Activated B cell treated with CpG ODN at 0.5 μM for 24 hours (primary cell): ENCODE data around the gene NT5C3B. TPM values are rescaled to one million over a fixed set of nuclear protein-coding genes. Genes with fewer than 3 reads are reported as not detected.

Source experiments
- ATAC-seq: fragments of 200-7000 bp; cut with Tn5 transposase; one replicate; pipeline ENCODE4 v1.10.0; 2021; ENCODE audit warnings: low read depth, mild to moderate bottlenecking, moderate library complexity
- CTCF ChIA-PET: fragments of 350-600 bp; sonication (Branson Sonifier 250); formaldehyde crosslinking; loops from one replicate; lab custom pipeline; 2021; ENCODE audit warnings: antibody characterized with exemption; lab: Charles Lee
- POLR2A ChIA-PET: fragments of 350-600 bp; sonication (Branson Sonifier 250); formaldehyde crosslinking; loops from one replicate; lab custom pipeline; 2021; ENCODE audit warnings: antibody characterized with exemption; lab: Charles Lee
- DNase-seq: peaks from one replicate; pipeline ENCODE4 v3.0.0; 2022
- H3K27ac Mint-ChIP-seq: one replicate; pipeline ENCODE4 v1.8.0; 2020; ENCODE audit warnings: mixed read lengths
- H3K27me3 Mint-ChIP-seq: one replicate; pipeline ENCODE4 v1.8.0; 2021; ENCODE audit warnings: mixed read lengths
- H3K36me3 Mint-ChIP-seq: one replicate; pipeline ENCODE4 v1.8.0; 2021; ENCODE audit warnings: low read depth, mixed read lengths
- H3K4me1 Mint-ChIP-seq: one replicate; pipeline ENCODE4 v1.8.0; 2021; ENCODE audit warnings: mixed read lengths
- H3K4me3 Mint-ChIP-seq: one replicate; pipeline ENCODE4 v1.8.0; 2020; ENCODE audit warnings: mild to moderate bottlenecking, mixed read lengths
- H3K9me3 Mint-ChIP-seq: one replicate; pipeline ENCODE4 v1.8.0; 2020; ENCODE audit warnings: mixed read lengths
- intact Hi-C: fragments of 100-400 bp; cut with micrococcal nuclease; formaldehyde crosslinking; loops from one replicate; pipeline ENCODE4 v1.15.1; 2024
- total RNA-seq: library from RNA; stranded (reverse); gene quantifications from 2 replicates; pipeline ENCODE4 v1.2.3, GENCODE V29; 2022
- TF ChIP-seq, protein P1 (sequence below): fragments of 200-600 bp; IDR thresholded peaks from one replicate; pipeline ENCODE4 v1.8.0; 2022; ENCODE audit warnings: antibody characterized with exemption, mild to moderate bottlenecking

NT5C3B gene
- total RNA-seq, 1 donor from 2014 or later = 38.7 TPM

GRCh38 chr17:41784207-41784744 is 51.8 kb downstream of the NT5C3B start:
- DNase-seq (no peak), ATAC-seq (no peak)
- Mint-ChIP-seq H3K27me3 (no peaks in the 10 kb centered on the region), H3K4me3 (peak overlapping the region; percentile 56), H3K36me3 (no peaks in the 10 kb centered on the region), H3K9me3 (no peaks in the 10 kb centered on the region), H3K27ac (peak overlapping the region; percentile 50), H3K4me1 (peaks cover 61% of the 10 kb centered on the region)
- TF ChIP-seq, protein P1, sequence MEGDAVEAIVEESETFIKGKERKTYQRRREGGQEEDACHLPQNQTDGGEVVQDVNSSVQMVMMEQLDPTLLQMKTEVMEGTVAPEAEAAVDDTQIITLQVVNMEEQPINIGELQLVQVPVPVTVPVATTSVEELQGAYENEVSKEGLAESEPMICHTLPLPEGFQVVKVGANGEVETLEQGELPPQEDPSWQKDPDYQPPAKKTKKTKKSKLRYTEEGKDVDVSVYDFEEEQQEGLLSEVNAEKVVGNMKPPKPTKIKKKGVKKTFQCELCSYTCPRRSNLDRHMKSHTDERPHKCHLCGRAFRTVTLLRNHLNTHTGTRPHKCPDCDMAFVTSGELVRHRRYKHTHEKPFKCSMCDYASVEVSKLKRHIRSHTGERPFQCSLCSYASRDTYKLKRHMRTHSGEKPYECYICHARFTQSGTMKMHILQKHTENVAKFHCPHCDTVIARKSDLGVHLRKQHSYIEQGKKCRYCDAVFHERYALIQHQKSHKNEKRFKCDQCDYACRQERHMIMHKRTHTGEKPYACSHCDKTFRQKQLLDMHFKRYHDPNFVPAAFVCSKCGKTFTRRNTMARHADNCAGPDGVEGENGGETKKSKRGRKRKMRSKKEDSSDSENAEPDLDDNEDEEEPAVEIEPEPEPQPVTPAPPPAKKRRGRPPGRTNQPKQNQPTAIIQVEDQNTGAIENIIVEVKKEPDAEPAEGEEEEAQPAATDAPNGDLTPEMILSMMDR = no peak
- CTCF ChIA-PET = interaction anchor here (3.1 kb wide), 1 partner anchor 17 kb away, joined by 17 read pairs; no protein-coding TSS in a partner anchor
- intact Hi-C loops = loop anchor here (10.0 kb wide), 1 partner anchor 601 kb away; the partner anchor contains the start of gene STAT3
- POLR2A ChIA-PET = interaction anchor here (0.6 to 1.4 kb wide), 5 partner anchors 21 to 1219 kb away, joined by 3 to 4 read pairs (median 4); partner anchors contain the start of genes CCR7, EIF1 and P3H4

- CTCF ChIA-PET = no interaction called here
- H3K27me3 Mint-ChIP-seq = no peaks in the 10 kb centered on the region
- ATAC-seq (no peak), DNase-seq (no peak)
- no peak overlapping the region for H3K4me3 Mint-ChIP-seq
- H3K36me3 Mint-ChIP-seq = no peaks in the 10 kb centered on the region
- POLR2A ChIA-PET = interaction anchor here (1.1 kb wide), 1 partner anchor 8 kb away, joined by 3 read pairs; no protein-coding TSS in a partner anchor
- H3K4me1 Mint-ChIP-seq = peaks cover 58% of the 10 kb centered on the region
- H3K9me3 Mint-ChIP-seq = no peaks in the 10 kb centered on the region
- intact Hi-C loops = loop anchor here (10.0 kb wide), 1 partner anchor 603 kb away; the partner anchor contains the start of gene STAT3
- peak overlapping the region; percentile 46 for H3K27ac Mint-ChIP-seq
- TF ChIP-seq, protein P1 = no peak
Observed at GRCh38 chr17:41782142-41782541, 53.9 kb downstream of the NT5C3B start.

GRCh38 chr17:41781404-41782110 is 54.5 kb downstream of the NT5C3B start:
- no peaks in the 10 kb centered on the region for H3K27me3 Mint-ChIP-seq
- ATAC-seq (no peak), DNase-seq (no peak)
- ChIA-PET CTCF (no interaction called here), POLR2A (interaction anchor here (0.7 to 1.1 kb wide), 2 partner anchors 8 to 50 kb away, joined by 3 to 6 read pairs; no protein-coding TSS in a partner anchor)
- TF ChIP-seq, protein P1 = no peak
- no peaks in the 10 kb centered on the region for H3K9me3 Mint-ChIP-seq
- intact Hi-C loops = loop anchor here (10.0 kb wide), 1 partner anchor 603 kb away; the partner anchor contains the start of gene STAT3
- no peak overlapping the region for H3K4me3 Mint-ChIP-seq
- peak overlapping the region; percentile 46 for H3K27ac Mint-ChIP-seq
- H3K36me3 Mint-ChIP-seq = no peaks in the 10 kb centered on the region
- peaks cover 53% of the 10 kb centered on the region for H3K4me1 Mint-ChIP-seq

- TF ChIP-seq, protein P1 = no peak
- peaks cover 49% of the 10 kb centered on the region for H3K4me1 Mint-ChIP-seq
- no peak for DNase-seq
- no peaks in the 10 kb centered on the region for H3K27me3 Mint-ChIP-seq
- H3K4me3 Mint-ChIP-seq = no peak overlapping the region
- H3K27ac Mint-ChIP-seq = no peak overlapping the region
- ChIA-PET CTCF (no interaction called here), POLR2A (interaction anchor here (1.3 kb wide), 1 partner anchor 8 kb away, joined by 4 read pairs; no protein-coding TSS in a partner anchor)
- H3K36me3 Mint-ChIP-seq = peaks cover 8% of the 10 kb centered on the region
- ATAC-seq = no peak
- no peaks in the 10 kb centered on the region for H3K9me3 Mint-ChIP-seq
- intact Hi-C loops = loop anchor here (10.0 kb wide), 1 partner anchor 605 kb away; the partner anchor contains the start of gene STAT3
Observed at GRCh38 chr17:41779954-41780353, 56.1 kb downstream of the NT5C3B start.
